GM23338 (cell line): ENCODE results near the gene PKD1L1. TPM values are rescaled to one million over a fixed set of nuclear protein-coding genes. Genes with fewer than 3 reads are reported as not detected.

Experiments
- ATAC-seq: fragments of 200-7000 bp; cut with Tn5 transposase; 3 replicates; pipeline ENCODE4 v1.9.1; 2020
- DNase-seq: peaks from one replicate; pipeline ENCODE4 v3.0.0-alpha.2; 2015; ENCODE audit warnings: low spot score
- H2AFZ ChIP-seq: fragments of 200-600 bp; sonication (generic); 2 replicates; pipeline ENCODE4 v1.8.0; 2016; ENCODE audit warnings: antibody characterized with exemption, mild to moderate bottlenecking, moderate library complexity
- H3F3A ChIP-seq: fragments of 200-600 bp; sonication (generic); replicated peaks from 2 replicates; pipeline ENCODE4 v1.8.0; 2017; ENCODE audit warnings: antibody characterized with exemption, mixed run types, low read depth
- H3K27ac ChIP-seq: fragments of 200-600 bp; sonication (generic); 2 replicates; pipeline ENCODE4 v1.6.1; 2016; ENCODE audit warnings: low read depth
- H3K27me3 ChIP-seq: fragments of 200-600 bp; sonication (generic); 2 replicates; pipeline ENCODE4 v1.8.0; 2016; ENCODE audit warnings: mild to moderate bottlenecking, mixed run types, moderate library complexity; ENCODE audit not compliant: insufficient read depth
- H3K36me3 ChIP-seq: fragments of 200-600 bp; sonication (generic); 2 replicates; pipeline ENCODE4 v1.8.0; 2016; ENCODE audit warnings: mild to moderate bottlenecking; ENCODE audit not compliant: insufficient read depth
- H3K4me1 ChIP-seq: fragments of 200-600 bp; sonication (generic); 2 replicates; pipeline ENCODE4 v1.8.0; 2016; ENCODE audit warnings: mild to moderate bottlenecking, moderate library complexity; ENCODE audit not compliant: insufficient read depth
- H3K4me2 ChIP-seq: fragments of 200-600 bp; sonication (generic); 2 replicates; pipeline ENCODE4 v1.7.1; 2017; ENCODE audit warnings: mixed run types
- H3K4me3 ChIP-seq: fragments of 200-600 bp; sonication (generic); 2 replicates; pipeline ENCODE4 v1.6.1; 2016; ENCODE audit warnings: mixed run types
- H3K79me2 ChIP-seq: fragments of 200-600 bp; sonication (generic); replicated peaks from 2 replicates; pipeline ENCODE4 v1.8.0; 2017; ENCODE audit warnings: mild to moderate bottlenecking; ENCODE audit not compliant: insufficient read depth
- H3K9me2 ChIP-seq: fragments of 200-600 bp; sonication (generic); 2 replicates; pipeline ENCODE4 v1.8.0; 2017; ENCODE audit not compliant: insufficient read depth
- H4K20me1 ChIP-seq: fragments of 200-600 bp; sonication (generic); replicated peaks from 2 replicates; pipeline ENCODE4 v1.8.0; 2017; ENCODE audit warnings: mild to moderate bottlenecking; ENCODE audit not compliant: insufficient read depth
- H3K27ac Mint-ChIP-seq: 2 replicates; pipeline ENCODE4 v1.8.0; 2020; ENCODE audit warnings: inconsistent platforms, mild to moderate bottlenecking, moderate library complexity, mixed read lengths
- H3K27me3 Mint-ChIP-seq: 3 replicates; pipeline ENCODE4 v1.8.0; 2022; ENCODE audit warnings: low read depth, mild to moderate bottlenecking, moderate library complexity, mixed read lengths, inconsistent platforms; ENCODE audit not compliant: insufficient read depth, poor library complexity
- H3K36me3 Mint-ChIP-seq: 3 replicates; pipeline ENCODE4 v1.8.0; 2021; ENCODE audit warnings: low read depth, mild to moderate bottlenecking, inconsistent platforms, moderate library complexity, mixed read lengths
- H3K4me1 Mint-ChIP-seq: 3 replicates; pipeline ENCODE4 v1.8.0; 2020; ENCODE audit warnings: mild to moderate bottlenecking, inconsistent platforms, mixed read lengths
- H3K4me3 Mint-ChIP-seq: 3 replicates; pipeline ENCODE4 v1.8.0; 2021; ENCODE audit warnings: moderate library complexity, mild to moderate bottlenecking, inconsistent platforms, mixed read lengths
- H3K9me3 Mint-ChIP-seq: 3 replicates; pipeline ENCODE4 v1.8.0; 2020; ENCODE audit warnings: moderate library complexity, mild to moderate bottlenecking, inconsistent platforms, mixed read lengths
- CREB1 ChIP-seq: fragments of 250-450 bp; sonication (Bioruptor Pico); IDR thresholded peaks from 2 replicates; pipeline ENCODE4 v1.5.0; 2020; ENCODE audit warnings: low read depth, mild to moderate bottlenecking, moderate library complexity
- EZH2 ChIP-seq: fragments of 200-600 bp; sonication (generic); IDR thresholded peaks from one replicate; pipeline ENCODE4 v1.8.0; 2017; ENCODE audit warnings: antibody characterized with exemption, mild to moderate bottlenecking, low read depth; ENCODE audit not compliant: unreplicated experiment
- EZH2phosphoT487 ChIP-seq: fragments of 200-600 bp; sonication (generic); IDR thresholded peaks from one replicate; pipeline ENCODE4 v1.8.1; 2018; ENCODE audit warnings: antibody characterized with exemption; ENCODE audit not compliant: unreplicated experiment
- JUNB ChIP-seq: IDR thresholded peaks from one replicate; pipeline ENCODE4 v1.6.1; 2016; ENCODE audit warnings: antibody characterized with exemption; ENCODE audit not compliant: unreplicated experiment
- NANOG ChIP-seq: IDR thresholded peaks from 2 replicates; pipeline ENCODE4 v1.6.1; 2016; ENCODE audit warnings: antibody characterized with exemption, borderline replicate concordance
- POLR2AphosphoS5 ChIP-seq: IDR thresholded peaks from 2 replicates; pipeline ENCODE4 v1.6.1; 2016; ENCODE audit warnings: antibody characterized with exemption, low read depth
- STAT1 ChIP-seq: IDR thresholded peaks from one replicate; pipeline ENCODE4 v1.6.1; 2016; ENCODE audit warnings: antibody characterized with exemption; ENCODE audit not compliant: unreplicated experiment
- ZNF331 ChIP-seq: fragments of 250-450 bp; sonication (Bioruptor Pico); IDR thresholded peaks from 2 replicates; pipeline ENCODE4 v1.5.0; 2020; ENCODE audit warnings: low read depth, mild to moderate bottlenecking, moderate library complexity
- polyA plus RNA-seq: library from polyadenylated mRNA; unstranded; fragments of >200 nt; fragmentation: Nextera tagmentation; extraction: Ambion mirVana; gene quantifications from 2 replicates; pipeline ENCODE4 v1.2.1, GENCODE V29; 2016
- total RNA-seq: library from RNA; depleted of rRNA; stranded (reverse); fragments of >200 nt; shearing (Covaris generic); gene quantifications from 2 replicates; pipeline ENCODE4 v1.2.3, GENCODE V29; 2014
- TF ChIP-seq, protein P1 (sequence below): IDR thresholded peaks from one replicate; pipeline ENCODE4 v1.6.1; 2018; ENCODE audit warnings: antibody characterized with exemption; ENCODE audit not compliant: unreplicated experiment
- TF ChIP-seq, protein P2 (sequence below), 2 experiments: fragments of 200-600 bp in 1 of 2; sonication (generic) in 1 of 2; conservative IDR thresholded peaks; 2 replicates each; pipeline versions ENCODE4 v1.5.1 to v1.6.1; 2016 to 2017; ENCODE audit warnings: antibody characterized with exemption in 2 of 2, low read depth in 2 of 2, mild to moderate bottlenecking in 2 of 2, moderate library complexity in 1 of 2
- TF ChIP-seq, protein P3 (sequence below): IDR thresholded peaks from 2 replicates; pipeline ENCODE4 v1.6.1; 2016; ENCODE audit warnings: antibody characterized with exemption

The PKD1L1 gene
- total and polyA plus RNA-seq, 2 experiments from 2014 or later: 0.03 TPM; not detected in 1

DNA sequence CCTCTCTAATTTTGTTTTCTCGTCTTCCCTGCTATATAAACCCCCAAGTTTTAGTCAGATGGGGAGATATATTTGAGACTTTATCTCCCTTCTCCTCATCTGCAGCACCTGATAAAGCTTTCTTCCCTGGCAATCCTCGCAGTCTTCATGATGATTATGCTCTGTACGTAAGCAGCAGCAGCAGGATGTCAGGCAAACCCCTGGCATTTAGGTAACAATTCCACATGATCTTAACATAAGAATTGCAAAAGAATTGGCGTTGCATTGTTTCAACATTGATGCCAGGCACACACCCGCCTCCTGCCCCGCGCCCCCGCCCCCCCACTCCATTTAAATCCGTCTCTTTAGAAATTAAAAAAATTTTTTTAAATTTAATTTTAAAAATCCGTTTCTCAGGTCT, 6.1 kb downstream of the PKD1L1 start:
- Histone ChIP-seq H3K9me2 (no peaks in the 10 kb centered on the region), H4K20me1 (no peaks in the 10 kb centered on the region), H3K27me3 (no peaks in the 10 kb centered on the region), H3K4me2 (0 out of 2 replicates have a peak overlapping the region, but pooled peaks have one; percentile 58), H3K27ac (no peak overlapping the region), H3K36me3 (no peaks in the 10 kb centered on the region), H3K4me3 (no peak overlapping the region), H3F3A (no peaks in the 10 kb centered on the region), H2AFZ (no peak overlapping the region), H3K4me1 (peaks cover 18% of the 10 kb centered on the region), H3K79me2 (no peaks in the 10 kb centered on the region)
- peak; percentile 31 for DNase-seq
- no peak for ATAC-seq
- Mint-ChIP-seq H3K4me1 (peaks cover 29% of the 10 kb centered on the region), H3K27ac (no peak overlapping the region; the same call in 1 of the 2 replicates), H3K9me3 (no peaks in the 10 kb centered on the region), H3K4me3 (no peak overlapping the region; the same call in 2 of the 3 replicates), H3K27me3 (peaks cover 12% of the 10 kb centered on the region), H3K36me3 (no peaks in the 10 kb centered on the region)
- TF ChIP-seq EZH2: no peak
- TF ChIP-seq, protein P1, sequence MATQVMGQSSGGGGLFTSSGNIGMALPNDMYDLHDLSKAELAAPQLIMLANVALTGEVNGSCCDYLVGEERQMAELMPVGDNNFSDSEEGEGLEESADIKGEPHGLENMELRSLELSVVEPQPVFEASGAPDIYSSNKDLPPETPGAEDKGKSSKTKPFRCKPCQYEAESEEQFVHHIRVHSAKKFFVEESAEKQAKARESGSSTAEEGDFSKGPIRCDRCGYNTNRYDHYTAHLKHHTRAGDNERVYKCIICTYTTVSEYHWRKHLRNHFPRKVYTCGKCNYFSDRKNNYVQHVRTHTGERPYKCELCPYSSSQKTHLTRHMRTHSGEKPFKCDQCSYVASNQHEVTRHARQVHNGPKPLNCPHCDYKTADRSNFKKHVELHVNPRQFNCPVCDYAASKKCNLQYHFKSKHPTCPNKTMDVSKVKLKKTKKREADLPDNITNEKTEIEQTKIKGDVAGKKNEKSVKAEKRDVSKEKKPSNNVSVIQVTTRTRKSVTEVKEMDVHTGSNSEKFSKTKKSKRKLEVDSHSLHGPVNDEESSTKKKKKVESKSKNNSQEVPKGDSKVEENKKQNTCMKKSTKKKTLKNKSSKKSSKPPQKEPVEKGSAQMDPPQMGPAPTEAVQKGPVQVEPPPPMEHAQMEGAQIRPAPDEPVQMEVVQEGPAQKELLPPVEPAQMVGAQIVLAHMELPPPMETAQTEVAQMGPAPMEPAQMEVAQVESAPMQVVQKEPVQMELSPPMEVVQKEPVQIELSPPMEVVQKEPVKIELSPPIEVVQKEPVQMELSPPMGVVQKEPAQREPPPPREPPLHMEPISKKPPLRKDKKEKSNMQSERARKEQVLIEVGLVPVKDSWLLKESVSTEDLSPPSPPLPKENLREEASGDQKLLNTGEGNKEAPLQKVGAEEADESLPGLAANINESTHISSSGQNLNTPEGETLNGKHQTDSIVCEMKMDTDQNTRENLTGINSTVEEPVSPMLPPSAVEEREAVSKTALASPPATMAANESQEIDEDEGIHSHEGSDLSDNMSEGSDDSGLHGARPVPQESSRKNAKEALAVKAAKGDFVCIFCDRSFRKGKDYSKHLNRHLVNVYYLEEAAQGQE: no peak

DNA sequence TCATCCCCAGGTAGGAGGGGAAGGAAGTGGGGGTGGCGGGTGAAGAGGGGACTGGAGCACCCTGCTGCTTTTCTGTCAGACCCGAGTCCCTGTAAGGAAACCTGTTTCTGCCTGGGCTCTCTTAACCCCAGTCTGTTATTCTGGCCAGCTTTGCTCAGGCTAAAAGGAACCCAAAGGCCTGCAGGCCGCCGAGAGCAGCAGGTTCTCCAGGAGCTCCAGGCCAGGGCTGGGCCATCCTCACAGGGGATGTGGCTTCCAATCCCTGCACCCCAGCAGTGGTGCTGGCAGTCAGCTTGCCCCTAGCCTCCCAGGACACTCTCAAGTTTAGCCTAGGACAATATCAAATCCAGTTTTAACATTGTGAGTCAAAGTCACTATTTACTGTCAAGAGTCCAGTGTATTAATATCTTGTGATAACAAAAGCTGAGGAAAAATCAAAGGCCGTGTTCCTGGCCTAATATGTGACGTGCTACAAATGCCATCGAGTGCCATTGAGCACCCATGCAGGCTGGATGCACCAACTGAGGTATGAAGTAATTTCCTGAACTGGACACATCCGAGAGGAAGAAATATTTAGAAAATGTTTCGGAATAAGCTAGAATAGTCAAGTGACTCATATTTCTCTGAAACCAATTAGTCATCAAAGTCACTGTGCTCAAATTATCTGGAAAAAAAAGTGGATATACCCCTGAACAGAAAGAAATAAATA, 7.0 kb downstream of the PKD1L1 start:
- Mint-ChIP-seq H3K4me3 (no peak overlapping the region), H3K27me3 (peaks cover 12% of the 10 kb centered on the region), H3K4me1 (peaks cover 33% of the 10 kb centered on the region), H3K9me3 (no peaks in the 10 kb centered on the region), H3K27ac (no peak overlapping the region), H3K36me3 (no peaks in the 10 kb centered on the region)
- Histone ChIP-seq H3K4me2 (0 out of 2 replicates have a peak overlapping the region, but pooled peaks have one; percentile 58), H3F3A (no peaks in the 10 kb centered on the region), H3K9me2 (no peaks in the 10 kb centered on the region), H3K79me2 (no peaks in the 10 kb centered on the region), H3K27me3 (no peaks in the 10 kb centered on the region), H3K36me3 (no peaks in the 10 kb centered on the region), H3K4me3 (no peak overlapping the region), H3K4me1 (peaks cover 18% of the 10 kb centered on the region), H4K20me1 (no peaks in the 10 kb centered on the region), H3K27ac (no peak overlapping the region), H2AFZ (peak overlapping the region; percentile 35; the same call in 1 of the 2 replicates)
- ATAC-seq (peak; percentile 30), DNase-seq (no peak)
- TF ChIP-seq ZNF331 (CRISPR knock-in tag) (no peak), JUNB (no peak), EZH2phosphoT487 (no peak), STAT1 (no peak), EZH2 (no peak), NANOG (no peak), CREB1 (CRISPR knock-in tag) (no peak), POLR2AphosphoS5 (no peak)
- TF ChIP-seq, protein P1: no peak
- TF ChIP-seq, protein P2, sequence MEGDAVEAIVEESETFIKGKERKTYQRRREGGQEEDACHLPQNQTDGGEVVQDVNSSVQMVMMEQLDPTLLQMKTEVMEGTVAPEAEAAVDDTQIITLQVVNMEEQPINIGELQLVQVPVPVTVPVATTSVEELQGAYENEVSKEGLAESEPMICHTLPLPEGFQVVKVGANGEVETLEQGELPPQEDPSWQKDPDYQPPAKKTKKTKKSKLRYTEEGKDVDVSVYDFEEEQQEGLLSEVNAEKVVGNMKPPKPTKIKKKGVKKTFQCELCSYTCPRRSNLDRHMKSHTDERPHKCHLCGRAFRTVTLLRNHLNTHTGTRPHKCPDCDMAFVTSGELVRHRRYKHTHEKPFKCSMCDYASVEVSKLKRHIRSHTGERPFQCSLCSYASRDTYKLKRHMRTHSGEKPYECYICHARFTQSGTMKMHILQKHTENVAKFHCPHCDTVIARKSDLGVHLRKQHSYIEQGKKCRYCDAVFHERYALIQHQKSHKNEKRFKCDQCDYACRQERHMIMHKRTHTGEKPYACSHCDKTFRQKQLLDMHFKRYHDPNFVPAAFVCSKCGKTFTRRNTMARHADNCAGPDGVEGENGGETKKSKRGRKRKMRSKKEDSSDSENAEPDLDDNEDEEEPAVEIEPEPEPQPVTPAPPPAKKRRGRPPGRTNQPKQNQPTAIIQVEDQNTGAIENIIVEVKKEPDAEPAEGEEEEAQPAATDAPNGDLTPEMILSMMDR (conservative IDR thresholded peaks at IDR 0.05; ENCODE audit: low read depth in 2 of 2): no peak
- TF ChIP-seq, protein P3, sequence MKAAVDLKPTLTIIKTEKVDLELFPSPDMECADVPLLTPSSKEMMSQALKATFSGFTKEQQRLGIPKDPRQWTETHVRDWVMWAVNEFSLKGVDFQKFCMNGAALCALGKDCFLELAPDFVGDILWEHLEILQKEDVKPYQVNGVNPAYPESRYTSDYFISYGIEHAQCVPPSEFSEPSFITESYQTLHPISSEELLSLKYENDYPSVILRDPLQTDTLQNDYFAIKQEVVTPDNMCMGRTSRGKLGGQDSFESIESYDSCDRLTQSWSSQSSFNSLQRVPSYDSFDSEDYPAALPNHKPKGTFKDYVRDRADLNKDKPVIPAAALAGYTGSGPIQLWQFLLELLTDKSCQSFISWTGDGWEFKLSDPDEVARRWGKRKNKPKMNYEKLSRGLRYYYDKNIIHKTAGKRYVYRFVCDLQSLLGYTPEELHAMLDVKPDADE: no peak
